ENCODE measurements around the gene CMYA5. TPM values are rescaled to one million over a fixed set of nuclear protein-coding genes. Genes with fewer than 3 reads are reported as not detected.

The CMYA5 gene
- total RNA-seq, 2 experiments from 2014 or later, result 0.20 to 0.22 TPM

DNA sequence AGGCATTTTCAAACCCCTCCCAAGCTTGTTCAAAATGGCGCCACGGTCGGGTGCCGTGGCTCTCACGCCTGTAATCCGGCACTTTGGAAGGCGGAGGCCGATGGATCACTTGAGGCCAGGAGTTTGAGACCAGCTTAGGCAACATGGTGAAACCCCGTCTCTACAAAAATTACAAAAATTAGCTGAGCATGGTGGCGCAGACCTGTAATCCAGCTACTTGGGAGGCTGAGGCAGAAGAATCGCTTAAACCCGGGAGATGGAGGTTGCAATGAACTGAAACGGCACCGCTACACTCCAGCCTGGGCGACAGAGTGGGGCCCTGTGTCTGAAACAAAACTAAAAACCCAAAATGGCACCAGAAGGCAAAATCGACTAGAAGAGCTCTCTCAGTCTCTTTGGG is 159.4 kb downstream of the CMYA5 start:
- no peak for DNase-seq
- Mint-ChIP-seq H3K4me1 (ENCODE audit: low read depth) (no peaks in the 10 kb centered on the region), H3K27ac (no peak overlapping the region), H3K4me3 (no peak overlapping the region), H3K9me3 (no peaks in the 10 kb centered on the region), H3K27me3 (peaks cover 25% of the 10 kb centered on the region), H3K36me3 (ENCODE audit: low read depth) (no peaks in the 10 kb centered on the region)
- intact Hi-C loops (cut with DNase I, micrococcal nuclease), result no loop called here
- H3K4me3 ChIP-seq (ENCODE audit: low read length), result no peak overlapping the region
- no peaks in the 10 kb centered on the region for H3K4me1 ChIP-seq (ENCODE audit: insufficient read depth, low read length)
- ChIA-PET CTCF (no interaction called here), POLR2A (no interaction called here)
- H3K36me3 ChIP-seq (ENCODE audit: insufficient read depth, low read length), result no peaks in the 10 kb centered on the region
- ATAC-seq (ENCODE audit: poor library complexity), result no peak
- H3K27ac ChIP-seq (ENCODE audit: low read depth in 1 of 2, low read length in 2 of 2), result no peak overlapping the region
- peaks cover 4 to 5% of the 10 kb centered on the region in 2 experiments for H3K27me3 ChIP-seq (ENCODE audit: control insufficient read depth in 1 of 2, insufficient read depth in 2 of 2, low read length in 2 of 2)
- H3K9me3 ChIP-seq (ENCODE audit: control insufficient read depth in 1 of 2, insufficient read depth in 1 of 2, low read length in 2 of 2), result no peaks in the 10 kb centered on the region
- TF ChIP-seq CTCF (IDR thresholded peaks at IDR 0.05), result no peak

Other genes with a start within 250 kb of the CMYA5 start
- 1 to 10 TPM; 2.1 TPM for gene HOMER1, start 175.7 kb upstream of the CMYA5 start, total RNA-seq
- gene TENT2, start 77.4 kb upstream of the CMYA5 start, total RNA-seq, result 100 to 1,000 TPM; 127 to 138 TPM